HG02973 (cell line): Measurements from ENCODE around the gene CDK10.

Experiments
- ATAC-seq: cut with Tn5 transposase; IDR thresholded peaks from one replicate; pipeline ENCODE4 v1.9.1; 2021; ENCODE audit warnings: moderate library complexity; ENCODE audit not compliant: unreplicated experiment

The CDK10 gene

DNA sequence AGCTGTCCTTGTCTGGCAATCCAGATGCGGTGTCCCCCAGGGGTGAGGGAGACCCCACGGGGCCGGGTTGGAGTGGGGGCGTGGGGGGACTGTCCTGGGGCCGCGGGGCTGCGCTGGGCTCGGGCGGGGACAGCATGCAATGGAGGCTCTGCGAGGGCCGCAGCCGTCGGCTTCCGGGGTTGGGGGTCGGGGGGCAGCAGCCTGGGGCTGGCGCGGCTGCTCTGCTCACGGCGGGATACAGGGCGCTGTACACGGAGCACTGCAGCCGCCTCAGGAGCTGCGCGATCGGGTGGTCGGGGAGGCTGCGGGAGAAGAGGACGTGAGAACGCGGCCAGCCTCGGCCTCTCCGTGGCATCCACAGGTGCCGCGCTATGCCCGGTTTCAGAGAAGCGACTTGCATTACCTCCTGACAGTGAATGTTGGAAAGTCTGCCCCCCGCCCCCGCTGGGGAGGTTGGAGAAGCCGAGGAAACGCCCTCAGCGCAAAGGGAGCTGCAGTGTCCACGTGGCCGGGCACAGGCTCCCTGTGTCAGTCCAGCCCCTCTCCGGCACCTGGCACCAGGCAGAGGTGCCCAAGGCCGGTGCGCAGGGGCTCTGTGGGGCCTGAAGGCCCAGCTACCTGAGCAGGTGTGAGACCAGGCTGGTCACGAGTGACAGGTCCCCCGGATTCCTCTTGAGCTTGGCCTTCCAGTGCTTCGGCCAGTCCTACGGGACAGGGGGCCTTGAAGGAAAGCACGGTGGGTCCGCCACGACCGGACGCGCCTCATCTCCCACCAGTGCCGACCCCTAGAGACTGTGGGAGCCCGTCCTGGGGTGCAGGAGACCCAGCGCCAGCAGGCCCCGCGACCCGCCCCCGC, 24.4 kb downstream of the CDK10 start:
- no peak for ATAC-seq

DNA sequence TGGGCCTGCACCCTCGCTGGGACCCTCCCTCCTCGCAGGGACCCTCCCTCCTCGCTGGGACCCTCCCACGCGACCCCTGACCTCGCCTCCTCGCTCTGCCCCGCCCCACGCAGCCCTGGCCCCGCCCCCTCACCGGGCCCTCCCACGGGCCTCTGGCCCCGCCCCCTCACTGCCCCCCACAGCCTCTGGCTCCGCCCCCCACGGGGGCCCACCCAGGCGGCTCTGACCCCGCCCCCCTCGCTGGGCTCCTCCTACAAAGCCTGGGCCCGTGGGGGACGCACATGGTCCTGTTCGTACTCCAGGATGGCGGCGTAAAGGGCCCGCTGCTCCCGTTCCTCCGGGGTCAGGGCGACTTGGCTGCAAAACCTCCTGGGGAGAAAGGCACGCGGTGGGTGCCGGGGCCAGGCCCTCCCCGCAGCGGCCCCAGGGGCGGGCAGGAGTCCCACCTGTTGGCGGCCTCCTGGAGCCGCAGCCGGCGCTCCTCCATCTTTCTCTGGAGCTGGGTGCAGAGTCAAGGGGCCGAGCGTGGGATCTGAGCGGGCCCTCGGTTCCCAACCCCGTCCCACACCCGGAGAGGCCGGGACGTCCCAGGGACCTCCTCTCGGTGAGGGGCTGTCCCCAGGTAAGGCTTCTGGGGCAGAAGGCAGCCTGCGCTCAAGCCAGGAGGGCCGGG, 25.2 kb downstream of the CDK10 start:
- peak; percentile 42 for ATAC-seq

DNA sequence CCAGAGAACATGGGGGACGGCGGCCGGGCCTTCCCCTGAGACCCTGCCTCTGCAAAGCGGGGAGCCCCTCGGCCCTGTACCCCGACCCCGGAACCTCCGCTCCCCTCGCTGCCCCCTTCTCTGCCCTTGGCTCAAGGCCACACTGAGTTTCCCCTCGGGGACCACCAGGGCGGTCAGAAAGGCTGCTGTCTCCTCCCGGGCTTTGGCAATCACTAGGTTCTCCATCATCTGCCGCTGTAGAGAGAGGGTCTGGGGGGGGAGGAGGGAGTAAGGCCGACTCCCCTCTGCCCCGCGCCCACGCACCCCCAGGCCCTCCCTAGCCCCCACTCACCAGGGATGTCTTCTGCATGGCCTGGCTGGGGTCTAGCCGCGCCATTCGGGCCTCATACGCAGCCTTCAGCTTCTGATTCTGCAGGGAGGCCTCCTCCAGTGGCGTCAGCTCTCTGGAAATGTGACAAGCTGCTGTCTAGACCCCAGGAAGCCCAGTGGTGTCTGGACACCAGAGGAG, 25.8 kb downstream of the CDK10 start:
- ATAC-seq: no peak

DNA sequence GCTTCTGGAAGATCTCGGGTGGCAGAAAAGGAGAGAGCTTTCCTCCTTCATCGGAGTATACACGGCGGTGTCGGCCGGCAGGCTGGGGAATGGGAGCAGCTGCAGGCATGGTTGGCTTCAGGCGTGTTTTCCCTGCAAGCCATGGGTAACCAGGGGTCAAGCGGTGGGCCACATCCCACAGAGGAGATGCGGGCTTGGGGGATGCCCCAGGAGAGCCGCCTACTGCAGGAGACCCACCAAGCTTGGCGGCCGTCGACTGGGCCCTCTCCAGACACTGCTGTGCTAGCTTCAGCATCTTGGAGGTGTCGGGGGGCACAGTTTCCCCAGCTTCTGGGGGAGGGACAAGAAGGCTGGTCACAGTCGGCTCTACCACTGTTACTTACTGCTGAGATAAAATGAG, 30.0 kb downstream of the CDK10 start:
- ATAC-seq: no peak

DNA sequence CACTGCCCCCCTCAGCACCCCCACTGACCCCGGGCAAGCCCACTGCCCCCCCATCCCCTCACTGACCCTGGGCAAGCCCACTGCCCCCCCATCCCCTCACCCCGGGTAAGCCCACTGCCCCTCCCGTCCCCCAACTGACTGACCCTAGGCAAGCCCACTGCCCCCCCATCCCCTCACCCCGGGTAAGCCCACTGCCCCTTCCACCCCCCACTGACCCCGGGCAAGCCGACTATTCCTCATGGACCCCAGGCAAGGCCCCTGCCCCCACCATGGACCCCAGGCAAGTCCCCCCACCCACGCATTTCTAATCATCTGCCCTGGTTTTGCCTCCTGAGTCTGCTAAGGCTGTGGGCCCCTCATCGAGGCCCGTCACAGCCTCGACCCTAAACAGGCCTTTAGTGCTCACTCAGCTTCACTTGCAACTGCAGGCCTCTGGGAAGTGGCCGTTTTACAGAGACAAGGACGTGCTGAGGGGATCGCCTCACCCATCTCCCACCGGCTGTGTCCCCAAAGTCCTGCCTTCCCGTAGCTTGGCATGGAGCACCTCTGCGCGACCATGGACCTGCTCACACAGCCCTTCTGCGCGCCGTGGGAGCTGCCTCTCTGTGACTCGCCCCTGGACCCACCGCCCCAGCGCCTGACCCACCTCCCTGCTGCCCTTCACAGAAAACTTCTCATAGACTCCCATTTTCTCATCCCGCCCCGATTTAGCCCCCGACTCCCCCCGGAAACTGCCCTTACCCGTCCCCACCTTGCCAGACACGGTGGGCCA, 30.6 kb downstream of the CDK10 start:
- no peak for ATAC-seq

DNA sequence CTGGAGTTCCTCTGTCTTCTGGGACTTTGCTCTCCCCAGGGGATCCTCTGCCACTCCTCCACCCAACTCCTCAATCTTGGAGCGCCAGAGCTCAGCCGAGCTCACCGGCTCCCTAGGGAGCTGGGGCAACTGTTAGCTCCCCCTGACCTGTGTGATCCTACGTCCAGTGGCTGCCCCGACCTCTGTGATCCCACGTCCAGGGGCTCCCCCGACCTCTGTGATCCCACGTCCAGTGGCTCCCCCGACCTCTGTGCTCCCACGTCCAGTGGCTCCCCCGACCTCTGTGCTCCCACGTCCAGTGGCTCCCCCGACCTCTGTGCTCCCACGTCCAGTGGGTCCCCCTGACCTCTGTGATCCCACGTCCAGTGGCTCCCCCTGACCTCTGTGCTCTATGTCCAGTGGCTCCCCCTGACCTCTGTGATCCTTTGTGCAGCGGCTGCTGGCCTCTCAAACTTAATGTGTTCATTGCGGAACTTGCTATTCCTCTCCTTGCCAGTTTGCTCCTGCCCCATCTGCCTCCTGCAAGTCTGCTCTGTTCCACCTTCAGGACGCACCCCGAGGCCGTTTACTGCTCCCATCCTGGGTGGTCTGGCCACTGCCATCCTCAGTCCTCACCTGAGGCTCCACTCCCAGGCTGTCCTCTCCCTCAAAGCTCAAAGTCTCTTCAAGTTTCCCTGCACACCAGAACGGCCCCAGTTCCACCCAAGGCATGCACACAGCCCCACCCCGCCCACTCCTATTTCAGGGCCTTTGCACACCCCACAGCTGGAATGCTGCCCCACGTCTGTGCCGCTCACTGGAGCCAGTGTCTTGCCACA, 31.4 kb downstream of the CDK10 start:
- ATAC-seq: no peak

GRCh38 chr16:89720551-89720812, 34.0 kb downstream of the CDK10 start:
- peak; percentile 23 for ATAC-seq

- peak; percentile 41 for ATAC-seq
These were observed 34.5 kb downstream of the CDK10 start, which contains the start of the genes VPS9D1 and ZNF276 for GRCh38 chr16:89720813-89721545. TSS of gene VPS9D1 (minus strand) at chr16:89720898. CDS start at chr16:89720861, 37 bp downstream. TSS of gene ZNF276 (plus strand) at chr16:89721537. CDS start at chr16:89721641, 104 bp downstream.

DNA sequence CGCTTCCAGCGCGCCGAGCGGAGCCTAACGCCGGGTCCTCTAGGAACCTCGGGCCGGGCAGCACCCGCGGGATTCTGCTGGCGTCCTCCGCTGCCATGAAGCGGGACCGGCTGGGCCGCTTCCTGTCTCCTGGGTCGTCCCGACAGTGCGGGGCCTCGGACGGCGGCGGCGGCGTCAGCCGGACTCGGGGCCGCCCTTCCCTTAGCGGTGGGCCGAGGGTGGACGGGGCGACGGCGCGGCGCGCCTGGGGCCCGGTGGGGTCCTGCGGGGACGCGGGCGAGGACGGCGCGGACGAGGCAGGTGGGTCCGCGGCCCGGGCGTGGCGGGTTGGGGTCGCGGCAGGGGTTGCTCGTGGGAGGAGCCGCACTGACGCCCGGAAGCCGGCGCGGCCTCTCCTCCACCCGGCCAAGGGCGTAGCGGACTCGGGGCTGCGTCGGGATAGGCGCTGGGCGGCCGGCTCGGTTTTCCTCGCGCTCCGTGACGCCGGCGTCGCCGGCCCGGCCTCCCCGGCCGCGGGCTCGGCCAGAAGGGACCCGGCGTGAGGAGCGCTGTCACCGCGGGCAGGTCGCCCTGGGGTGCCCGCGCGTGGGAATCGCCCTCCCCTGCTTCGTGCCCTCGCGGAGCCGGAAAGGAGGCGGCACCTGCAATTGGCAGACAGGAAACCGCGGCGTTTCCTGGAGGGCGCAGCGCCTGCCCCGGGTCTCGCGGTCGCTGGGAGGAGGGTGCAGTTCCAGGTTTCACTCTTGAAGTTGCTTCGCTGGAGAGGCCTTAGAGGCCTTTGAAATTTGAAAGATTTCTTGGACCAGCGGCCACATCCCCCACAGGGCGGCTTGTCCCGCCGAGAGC, 35.3 kb downstream of the CDK10 start:
- peak; percentile 24 for ATAC-seq

DNA sequence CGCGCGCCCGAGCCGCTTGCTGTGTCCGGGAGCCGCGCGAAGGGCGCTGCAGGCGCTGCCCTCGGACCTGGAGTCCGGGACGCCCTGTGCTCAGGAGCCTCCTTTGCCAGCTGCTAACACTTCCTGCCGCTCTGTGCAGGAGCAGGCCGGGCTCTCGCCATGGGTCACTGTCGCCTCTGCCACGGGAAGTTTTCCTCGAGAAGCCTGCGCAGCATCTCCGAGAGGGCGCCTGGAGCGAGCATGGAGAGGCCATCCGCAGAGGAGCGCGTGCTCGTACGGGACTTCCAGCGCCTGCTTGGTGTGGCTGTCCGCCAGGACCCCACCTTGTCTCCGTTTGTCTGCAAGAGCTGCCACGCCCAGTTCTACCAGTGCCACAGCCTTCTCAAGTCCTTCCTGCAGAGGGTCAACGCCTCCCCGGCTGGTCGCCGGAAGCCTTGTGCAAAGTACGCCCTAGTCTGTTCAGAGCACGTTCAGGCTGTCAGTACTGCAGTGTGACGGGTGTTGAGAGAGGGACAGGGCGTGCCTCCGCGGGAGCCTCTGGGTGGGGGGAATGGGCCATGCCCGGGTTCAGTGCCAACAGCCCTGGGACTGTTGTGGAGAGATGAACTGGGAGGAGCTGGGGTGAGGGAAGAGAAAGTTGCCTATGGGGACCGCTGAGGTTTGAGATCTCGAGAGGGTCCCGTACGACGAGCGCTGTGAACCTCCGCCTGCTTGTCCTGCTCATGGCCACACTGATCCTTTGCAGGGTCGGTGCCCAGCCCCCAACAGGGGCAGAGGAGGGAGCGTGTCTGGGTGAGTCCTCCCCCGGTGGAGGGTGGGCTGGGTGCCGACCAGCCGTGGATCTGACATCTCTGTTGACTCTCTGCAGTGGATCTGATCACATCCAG, 36.1 kb downstream of the CDK10 start:
- peak; percentile 15 for ATAC-seq

- no peak for ATAC-seq
These were observed 37.1 kb downstream of the CDK10 start for GRCh38 chr16:89723279-89724250.

DNA sequence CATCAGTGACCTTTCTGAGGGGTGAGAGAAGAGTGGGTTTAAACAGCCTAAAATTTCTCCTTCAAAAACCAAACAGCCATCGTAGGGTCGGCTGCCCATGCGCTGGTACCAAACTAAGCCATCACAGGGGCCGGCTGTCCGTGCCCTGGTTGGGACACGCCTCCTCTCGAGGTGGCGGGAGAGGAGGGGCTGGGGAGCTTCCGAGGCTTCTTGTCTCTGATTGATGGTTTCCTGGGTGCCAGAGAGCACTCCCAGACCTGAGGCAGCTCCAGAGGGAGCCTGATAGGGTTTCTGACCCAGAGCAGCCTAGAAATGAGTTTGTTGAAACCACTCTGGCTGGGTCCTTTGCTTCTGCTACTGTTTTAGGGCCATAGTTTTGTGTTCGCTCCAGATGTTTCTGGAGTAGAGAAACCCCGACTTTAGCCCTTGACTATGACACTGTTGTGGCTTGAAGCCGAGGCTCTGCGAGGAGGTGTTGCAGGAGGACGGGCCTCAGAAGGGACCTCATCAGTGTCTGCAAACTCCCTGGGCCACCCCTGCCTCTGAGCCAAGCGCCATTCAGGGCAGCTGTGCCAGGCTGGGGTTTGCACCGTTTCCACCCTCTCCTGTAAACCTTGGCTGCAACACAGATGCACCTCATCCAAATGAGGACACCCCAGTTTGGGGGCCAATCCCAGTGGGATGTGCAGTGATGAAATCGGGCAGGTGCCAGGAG, 41.1 kb downstream of the CDK10 start:
- ATAC-seq: no peak

- ATAC-seq: no peak
These were observed 42.8 kb downstream of the CDK10 start for GRCh38 chr16:89729293-89729692.

DNA sequence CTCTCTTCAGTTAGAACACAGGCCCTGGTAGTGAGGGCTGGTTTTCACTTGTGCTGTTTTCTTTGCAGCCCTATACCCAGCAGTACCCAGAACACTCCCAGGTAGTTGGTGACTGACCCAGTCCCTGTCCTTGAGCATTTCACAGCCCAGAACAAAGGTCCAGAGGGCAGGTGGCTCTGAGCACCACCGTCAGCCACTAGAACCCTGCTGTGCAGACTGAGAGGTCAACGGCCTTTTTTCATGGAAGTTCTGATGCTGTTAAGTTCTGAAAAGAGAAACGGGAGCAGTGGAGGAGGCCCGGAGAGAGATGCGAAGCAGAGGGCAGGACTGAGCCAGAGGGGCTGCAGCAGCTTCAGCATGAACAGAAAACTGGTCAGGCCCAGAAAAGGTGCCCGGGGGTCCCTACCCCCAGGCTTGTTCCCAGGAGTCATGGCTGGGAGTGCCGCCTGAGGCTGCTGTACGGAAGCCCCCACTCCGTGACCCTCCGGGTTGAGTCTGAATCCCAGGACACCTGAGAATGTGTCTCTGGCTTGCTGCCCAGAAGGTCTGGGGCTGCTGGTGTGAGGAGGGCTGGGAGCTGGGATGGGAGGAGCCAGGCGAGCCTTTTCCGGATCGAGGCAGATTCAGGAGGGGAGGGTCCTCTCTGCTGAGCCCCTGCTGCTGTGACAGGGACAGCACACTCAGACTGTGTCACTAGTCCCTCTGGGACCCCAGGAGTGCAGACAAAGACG, 43.5 kb downstream of the CDK10 start:
- no peak for ATAC-seq

- no peak for ATAC-seq
These were observed 44.2 kb downstream of the CDK10 start for GRCh38 chr16:89730610-89731234.
